ENCODE results near the gene CCIN.

CCIN gene

GRCh38 chr9:36193023-36193422 is 23.8 kb downstream of the CCIN start:
- no peak for DNase-seq

GRCh38 chr9:36194326-36195000 is 25.3 kb downstream of the CCIN start:
- no peak for DNase-seq

GRCh38 chr9:36204906-36205547 is 35.8 kb downstream of the CCIN start:
- DNase-seq, result no peak

GRCh38 chr9:36207016-36207415 is 37.8 kb downstream of the CCIN start:
- DNase-seq, result no peak

- DNase-seq, result no peak
These were observed 38.4 kb downstream of the CCIN start for GRCh38 chr9:36207546-36208012.

- no peak for DNase-seq
These were observed 39.5 kb downstream of the CCIN start for GRCh38 chr9:36208521-36209253.

GRCh38 chr9:36210722-36211121 is 41.5 kb downstream of the CCIN start:
- DNase-seq, result no peak

- DNase-seq, result no peak
These were observed 42.3 kb downstream of the CCIN start for GRCh38 chr9:36211510-36211909.

- DNase-seq, result no peak
These were observed 44.2 kb downstream of the CCIN start for GRCh38 chr9:36213387-36213786.

- no peak for DNase-seq
These were observed 44.8 kb downstream of the CCIN start for GRCh38 chr9:36213989-36214388.

GRCh38 chr9:36214571-36214970 is 45.4 kb downstream of the CCIN start:
- no peak for DNase-seq

- DNase-seq, result no peak
These were observed 48.2 kb downstream of the CCIN start for GRCh38 chr9:36217256-36217968.

- peak; percentile 17 for DNase-seq
These were observed 48.8 kb downstream of the CCIN start for GRCh38 chr9:36218011-36218410.

- DNase-seq, result no peak
These were observed 49.3 kb downstream of the CCIN start for GRCh38 chr9:36218411-36218901.
